Right lobe of liver (tissue), 6 donors: ENCODE results near the gene NME4. TPM values are rescaled to one million over a fixed set of nuclear protein-coding genes. Genes with fewer than 3 reads are reported as not detected.

Source experiments
- ATAC-seq, 4 donors: fragments of 200-7000 bp; cut with Tn5 transposase; one replicate each; pipeline ENCODE4 v1.9.1; 2020; ENCODE audit warnings: mild to moderate bottlenecking in 4 of 4, moderate library complexity in 4 of 4
- DNase-seq, 3 donors: peaks; one replicate each; pipeline ENCODE4 v3.0.0-alpha.2; 2020
- H3K27ac ChIP-seq, 3 donors: fragments of 200-600 bp; one replicate each; pipeline ENCODE4 v1.8.0; 2022
- H3K27me3 ChIP-seq, 2 donors: fragments of 200-600 bp; one replicate each; pipeline ENCODE4 v1.8.0; 2022
- H3K36me3 ChIP-seq, 4 donors: fragments of 200-600 bp; sonication (generic) in 1 of 4; one replicate each; pipeline versions ENCODE4 v1.5.1 to v1.8.0; 2017 to 2022; ENCODE audit warnings: control low read depth in 1 of 4
- H3K4me1 ChIP-seq, 4 donors: fragments of 200-600 bp; sonication (generic) in 1 of 4; one replicate each; pipeline versions ENCODE4 v1.5.1 to v1.8.0; 2017 to 2022; ENCODE audit warnings: control low read depth in 1 of 4
- H3K4me3 ChIP-seq, 3 donors: fragments of 200-600 bp; one replicate each; pipeline ENCODE4 v1.8.0; 2022
- H3K9me3 ChIP-seq, 4 donors: fragments of 200-600 bp; sonication (generic) in 1 of 4; one replicate each; pipeline versions ENCODE4 v1.5.1 to v1.8.0; 2017 to 2022; ENCODE audit warnings: control low read depth in 1 of 4
- CTCF ChIP-seq, 4 donors: fragments of 200-600 bp in 3 of 4; fragments of 450-650 bp in 1 of 4; IDR thresholded peaks; one replicate each; pipeline versions ENCODE4 v1.5.1 to v1.8.0; 2016 to 2022; ENCODE audit warnings: antibody characterized with exemption in 4 of 4, mild to moderate bottlenecking in 2 of 4
- POLR2A ChIP-seq: fragments of 450-650 bp; IDR thresholded peaks from one replicate; pipeline ENCODE4 v1.6.1; 2017; ENCODE audit warnings: antibody characterized with exemption, mild to moderate bottlenecking
- WGBS: methylation state at CpG from one replicate; pipeline ENCODE4 v1.1.6; 2018; ENCODE audit warnings: low coverage, low lambda C conversion rate; ENCODE audit not compliant: insufficient coverage; ENCODE audit errors: missing lambda C conversion rate; 5-methylcytosine and 5-hydroxymethylcytosine counted together
- intact Hi-C, 2 donors: fragments of 100-400 bp; cut with DNase I; formaldehyde crosslinking; loops; one replicate each; pipeline versions ENCODE4 v1.11.2 to v1.14.1; 2022
- total RNA-seq, 6 experiments: library from RNA; depleted of rRNA in 2 of 6; stranded (reverse); fragments of >200 nt in 2 of 6; fragmentation: NEBNext Ultra II Directional in 3 of 6; extraction: Animal tissue kit (Norgen Biotek cat#: 25700) in 3 of 6; gene quantifications; one replicate each; pipeline versions ENCODE4 v1.1.0 to v1.2.4, GENCODE V29; 2016 to 2023
- donor health status: DM: no; HTN: yes; CAD: no.
- donor health status: DM: no; HTN: no; CAD: no.
- donor health status: DM: no; HTN: no; CAD: no.
- donor health status: DM: no; HTN: yes; CAD: no.
- donor health status: DM: no; HTN: yes; CAD: no.

Gene NME4
- total RNA-seq, 6 experiments from 2014 or later: 50.3 to 83.6 (median 61.0) TPM

DNA sequence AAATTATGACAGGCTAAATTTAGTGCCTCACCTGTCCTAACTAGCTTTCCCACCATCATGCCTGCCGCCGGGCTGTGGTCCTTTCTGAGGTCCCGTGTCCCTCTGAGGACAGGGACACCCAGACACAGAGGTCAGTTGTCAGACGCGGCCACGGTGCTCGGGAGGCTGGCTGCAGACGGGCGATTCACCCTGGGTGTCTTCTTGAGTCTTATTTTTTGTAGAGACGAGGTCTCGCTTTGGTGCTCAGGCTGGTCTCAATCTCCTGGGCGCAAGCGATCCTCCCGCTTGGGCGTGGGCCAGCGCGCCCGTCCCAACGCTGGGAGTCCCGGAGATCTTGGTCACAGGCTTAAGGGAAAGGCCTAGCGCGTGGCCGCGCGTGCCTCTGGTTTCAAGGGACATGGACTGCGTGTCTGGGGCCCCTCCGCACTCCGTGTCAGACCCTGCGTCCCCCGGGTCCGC, 27.7 kb downstream of the NME4 start:
- Histone ChIP-seq H3K36me3 (no peaks in the 10 kb centered on the region), H3K27ac (peak overlapping the region; percentile 79 to 92 (median 91)), H3K27me3 (no peaks in the 10 kb centered on the region), H3K4me3 (peak overlapping the region; percentile 61 to 75 (median 62)), H3K9me3 (no peaks in the 10 kb centered on the region), H3K4me1 (peaks cover 0 to 30% (median 0%) of the 10 kb centered on the region in 4 donors)
- WGBS: 12% methylated on average over 10 of the region's 31 CpGs
- ATAC-seq: peak; percentile 31 to 64 (median 56)
- peak in 2 of 3 donors; percentile 43 to 58 for DNase-seq
- TF ChIP-seq POLR2A: no peak
- no peak for TF ChIP-seq CTCF (IDR thresholded peaks at IDR 0.05)
- intact Hi-C loops: no loop called here

DNA sequence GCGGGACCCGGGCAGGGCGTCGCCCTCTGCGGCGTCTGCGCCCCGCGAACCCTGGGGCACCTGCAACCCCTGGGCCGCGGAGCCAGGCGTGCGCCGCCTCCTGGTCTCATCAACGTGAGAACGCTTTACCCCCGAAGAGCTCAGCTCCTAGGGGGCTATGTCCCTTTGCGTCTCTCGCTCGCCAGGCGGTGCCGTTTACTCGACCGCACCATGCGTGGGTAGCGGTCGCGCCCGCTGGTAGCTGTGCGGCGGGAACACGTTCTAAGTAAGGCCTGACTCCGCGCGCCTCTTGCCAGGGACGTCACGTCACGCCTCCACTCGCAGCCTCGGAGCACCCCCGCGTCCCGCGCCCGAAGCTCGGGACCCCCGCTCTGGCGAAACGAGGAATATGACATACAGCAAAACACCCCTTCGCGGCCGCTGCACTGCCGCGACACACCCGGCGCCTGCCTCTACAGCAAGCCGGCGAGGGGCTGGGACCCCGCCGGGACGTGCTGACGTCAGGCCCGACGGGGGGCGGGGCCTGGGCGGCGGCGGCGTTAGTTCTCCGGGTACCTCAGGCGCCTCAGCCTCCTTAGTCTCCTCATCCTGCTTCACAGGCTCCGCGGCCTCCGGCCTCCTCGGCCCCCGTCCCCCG, 28.2 kb downstream of the NME4 start, which contains the start of gene RAB11FIP3:
TSS of gene RAB11FIP3 (plus strand) at position 568 of the 637 bp plus-strand sequence. CDS start 358 bp downstream, outside the sequence.
- H3K4me1 ChIP-seq: peaks cover 0 to 31% (median 0%) of the 10 kb centered on the region in 4 donors
- 0% methylated on average over 3 of the region's 77 CpGs for WGBS

GRCh38 chr16:425740-426114, 28.7 kb downstream of the NME4 start:
- Histone ChIP-seq H3K27ac (peak overlapping the region; percentile 79 to 92 (median 91)), H3K27me3 (no peaks in the 10 kb centered on the region), H3K36me3 (no peaks in the 10 kb centered on the region), H3K4me3 (peak overlapping the region; percentile 61 to 75 (median 62)), H3K9me3 (no peaks in the 10 kb centered on the region), H3K4me1 (peaks cover 0 to 31% (median 0%) of the 10 kb centered on the region in 4 donors)
- DNase-seq (no peak), ATAC-seq (no peak)
- intact Hi-C loops: no loop called here
- no CpG with 5 or more reads among the region's 63 CpGs for WGBS
- no peak for TF ChIP-seq CTCF (IDR thresholded peaks at IDR 0.05)
- TF ChIP-seq POLR2A: no peak

More for the DNA sequence above, 28.2 kb downstream of the NME4 start, which contains the start of gene RAB11FIP3:
- peak in 3 of 4 donors; percentile 3 to 22 (median 21) for TF ChIP-seq CTCF (IDR thresholded peaks at IDR 0.05)
- peak; percentile 89 for TF ChIP-seq POLR2A
- ATAC-seq (peak; percentile 83 to 92 (median 88)), DNase-seq (peak; percentile 83 to 85 (median 84))
- H3K27me3 ChIP-seq: no peaks in the 10 kb centered on the region
- H3K36me3 ChIP-seq: no peaks in the 10 kb centered on the region
- no peaks in the 10 kb centered on the region for H3K9me3 ChIP-seq
- intact Hi-C loops: no loop called here
- peak within 1 kb of the TSS; percentile 61 to 75 (median 67) for H3K4me3 ChIP-seq
- H3K27ac ChIP-seq: peak within 1 kb of the TSS; percentile 79 to 92 (median 91)

GRCh38 chr16:426115-426905, 29.3 kb downstream of the NME4 start:
- peak overlapping the region; percentile 58 to 75 (median 67) for H3K4me3 ChIP-seq
- H3K4me1 ChIP-seq: peaks cover 0 to 31% (median 0%) of the 10 kb centered on the region in 4 donors
- no peaks in the 10 kb centered on the region for H3K36me3 ChIP-seq
- intact Hi-C loops: no loop called here
- H3K27ac ChIP-seq: no peak overlapping the region
- ATAC-seq (peak in 3 of 4 donors; percentile 2 to 17 (median 4)), DNase-seq (peak in 2 of 3 donors; percentile 37 to 47)
- H3K27me3 ChIP-seq: no peaks in the 10 kb centered on the region
- TF ChIP-seq POLR2A (no peak), CTCF (IDR thresholded peaks at IDR 0.05) (no peak)
- no peaks in the 10 kb centered on the region for H3K9me3 ChIP-seq
- 20% methylated on average over 2 of the region's 97 CpGs for WGBS
